NCI-H526 treated with DMSO at 0.1 percent for 48 hours (cell line): ENCODE results near the gene LYPD4.
"Not testable (repeated sequence)": the region's sequence is repeated elsewhere in the genome, so short reads cannot be mapped to it uniquely, and the experiment has no call there.

Source experiments
- DNase-seq: peaks from one replicate; lab custom pipeline; 2025; lab: John Stamatoyannopoulos, UW

The LYPD4 gene

GRCh38 chr19:41799444-41800000 is 45.0 kb downstream of the LYPD4 start:
- no peak for DNase-seq

GRCh38 chr19:41796901-41797300 is 47.6 kb downstream of the LYPD4 start:
- DNase-seq: no peak

GRCh38 chr19:41796362-41796761 is 48.1 kb downstream of the LYPD4 start, which contains the start of gene CEACAM3:
Gene CEACAM3, plus strand, starts transcription at chr19:41796587. Its CDS starts 91 bp downstream, at chr19:41796678.
- no peak for DNase-seq

GRCh38 chr19:41795031-41795461 is 49.4 kb downstream of the LYPD4 start:
- peak; percentile 10 for DNase-seq

- no peak for DNase-seq
Measured at GRCh38 chr19:41793414-41793727, 51.1 kb downstream of the LYPD4 start.

- peak; percentile 46 for DNase-seq
Measured at GRCh38 chr19:41792513-41793413, 51.7 kb downstream of the LYPD4 start.

- DNase-seq: not testable (repeated sequence)
Measured at GRCh38 chr19:41789053-41789452, 55.4 kb downstream of the LYPD4 start.

- DNase-seq: not testable (repeated sequence)
Measured at GRCh38 chr19:41788518-41788917, 56.0 kb downstream of the LYPD4 start.
